Naive B cell (primary cell): Measurements from ENCODE around the gene GLE1. TPM values are rescaled to one million over a fixed set of nuclear protein-coding genes. Genes with fewer than 3 reads are reported as not detected.
A peak's percentile ranks its signal among the peaks of the same experiment; 100 is the strongest.

ENCODE experiments used
- ATAC-seq, 2 donors: fragments of 150-1000 bp; cut with Tn5 transposase; 2 replicates each; pipeline ENCODE4 v1.10.0; 2021; ENCODE audit warnings: low read depth in 2 of 2, mild to moderate bottlenecking in 2 of 2, moderate library complexity in 2 of 2
- DNase-seq: peaks from one replicate; pipeline ENCODE4 v3.0.0; 2022
- H3K27ac Mint-ChIP-seq, 6 donors: one replicate each; pipeline ENCODE4 v1.8.0; 2020 to 2022; ENCODE audit warnings: mild to moderate bottlenecking in 6 of 6, mixed read lengths in 6 of 6, moderate library complexity in 5 of 6, inconsistent platforms in 2 of 6
- H3K27me3 Mint-ChIP-seq, 3 donors: one replicate each; pipeline ENCODE4 v1.8.0; 2021 to 2022; ENCODE audit warnings: mixed read lengths in 3 of 3, mild to moderate bottlenecking in 1 of 3
- H3K36me3 Mint-ChIP-seq, 2 donors: one replicate each; pipeline ENCODE4 v1.8.0; 2020 to 2022; ENCODE audit warnings: mixed read lengths in 2 of 2, inconsistent platforms in 1 of 2, mild to moderate bottlenecking in 1 of 2
- H3K4me1 Mint-ChIP-seq, 3 donors: one replicate each; pipeline ENCODE4 v1.8.0; 2020 to 2022; ENCODE audit warnings: mixed read lengths in 3 of 3, inconsistent platforms in 1 of 3, mild to moderate bottlenecking in 1 of 3, moderate library complexity in 1 of 3
- H3K4me3 Mint-ChIP-seq, 8 donors: one replicate each; pipeline ENCODE4 v1.8.0; 2020 to 2022; ENCODE audit warnings: mild to moderate bottlenecking in 8 of 8, mixed read lengths in 8 of 8, moderate library complexity in 8 of 8, inconsistent platforms in 2 of 8
- H3K9me3 Mint-ChIP-seq, 7 donors: one replicate each; pipeline ENCODE4 v1.8.0; 2020 to 2022; ENCODE audit warnings: mixed read lengths in 7 of 7, mild to moderate bottlenecking in 5 of 7, inconsistent platforms in 2 of 7, moderate library complexity in 1 of 7
- polyA plus RNA-seq, 6 donors: library from polyadenylated mRNA; unstranded; fragments of 300-500 nt; fragmentation: Illumina TruSeq; gene quantifications; one replicate each; pipeline ENCODE4 v1.2.3, GENCODE V29; 2021; ENCODE audit warnings: low read depth in 6 of 6

The GLE1 gene
- polyA plus RNA-seq: 10 to 100 TPM; 18.8 to 34.3 (median 28.5) TPM

- Mint-ChIP-seq H3K27me3 (no peaks in the 10 kb centered on the region), H3K4me3 (peak within 1 kb of the TSS; percentile 92 to 100 (median 99)), H3K9me3 (no peaks in the 10 kb centered on the region), H3K4me1 (peaks cover 4 to 29% (median 11%) of the 10 kb centered on the region in 3 donors), H3K27ac (peak within 1 kb of the TSS; percentile 96 to 99 (median 98)), H3K36me3 (peaks cover 7 to 10% of the 10 kb centered on the region in 2 donors)
- ATAC-seq (peak; percentile 91 to 92), DNase-seq (peak; percentile 96)
Observed at GRCh38 chr9:128504485-128505413, at the start of gene GLE1. Gene GLE1, plus strand, starts transcription at chr9:128504719. Its CDS starts 87 bp downstream, at chr9:128504806.

- Mint-ChIP-seq H3K4me3 (peak overlapping the region in 7 of 8 donors; percentile 53 to 98 (median 76)), H3K9me3 (no peaks in the 10 kb centered on the region), H3K4me1 (peaks cover 12 to 20% (median 16%) of the 10 kb centered on the region in 3 donors), H3K36me3 (peaks cover 0 to 2% of the 10 kb centered on the region in 2 donors), H3K27ac (peak overlapping the region in 5 of 6 donors; percentile 2 to 93 (median 91)), H3K27me3 (peaks cover 0 to 5% (median 0%) of the 10 kb centered on the region in 3 donors)
- ATAC-seq (no peak), DNase-seq (no peak)
Observed at GRCh38 chr9:128454991-128455390, 49.5 kb upstream of the GLE1 start.

- Mint-ChIP-seq H3K9me3 (no peaks in the 10 kb centered on the region), H3K27ac (peak within 1 kb of the TSS; percentile 91 to 97 (median 94)), H3K27me3 (peaks cover 0 to 5% (median 0%) of the 10 kb centered on the region in 3 donors), H3K36me3 (peaks cover 0 to 9% of the 10 kb centered on the region in 2 donors), H3K4me1 (peaks cover 12 to 20% (median 16%) of the 10 kb centered on the region in 3 donors), H3K4me3 (peak within 1 kb of the TSS; percentile 90 to 98 (median 94))
- ATAC-seq (peak; percentile 85 to 87), DNase-seq (peak; percentile 98)
Observed at GRCh38 chr9:128455849-128456612, 48.5 kb upstream of the GLE1 start, which contains the start of gene ODF2. Gene ODF2, plus strand, starts transcription at chr9:128456006. Its CDS starts 86 bp downstream, at chr9:128456092.

- ATAC-seq: peak; percentile 41
- Mint-ChIP-seq H3K27me3 (peaks cover 0 to 5% (median 0%) of the 10 kb centered on the region in 3 donors), H3K36me3 (peaks cover 0 to 9% of the 10 kb centered on the region in 2 donors), H3K9me3 (no peaks in the 10 kb centered on the region), H3K4me3 (peak overlapping the region; percentile 90 to 98 (median 94)), H3K4me1 (peaks cover 12 to 20% (median 16%) of the 10 kb centered on the region in 3 donors), H3K27ac (peak overlapping the region; percentile 91 to 97 (median 94))
- DNase-seq: peak; percentile 60
Observed at GRCh38 chr9:128456613-128457061, 47.9 kb upstream of the GLE1 start.

GRCh38 chr9:128457207-128457606, 47.3 kb upstream of the GLE1 start:
- peaks cover 12 to 20% (median 16%) of the 10 kb centered on the region in 3 donors for H3K4me1 Mint-ChIP-seq
- H3K9me3 Mint-ChIP-seq: no peaks in the 10 kb centered on the region
- peaks cover 0 to 5% (median 0%) of the 10 kb centered on the region in 3 donors for H3K27me3 Mint-ChIP-seq
- peak overlapping the region in 3 of 6 donors; percentile 30 to 97 (median 93) for H3K27ac Mint-ChIP-seq
- H3K36me3 Mint-ChIP-seq: peaks cover 0 to 9% of the 10 kb centered on the region in 2 donors
- DNase-seq (no peak), ATAC-seq (no peak)
- H3K4me3 Mint-ChIP-seq: peak overlapping the region; percentile 85 to 98 (median 94)

- Mint-ChIP-seq H3K4me3 (peak overlapping the region in 3 of 8 donors; percentile 36 to 63 (median 44)), H3K27ac (no peak overlapping the region), H3K9me3 (no peaks in the 10 kb centered on the region), H3K27me3 (no peaks in the 10 kb centered on the region), H3K36me3 (peaks cover 0 to 9% of the 10 kb centered on the region in 2 donors), H3K4me1 (peaks cover 12 to 20% (median 16%) of the 10 kb centered on the region in 3 donors)
- DNase-seq: no peak
- ATAC-seq: no peak
Observed at GRCh38 chr9:128459011-128459410, 45.5 kb upstream of the GLE1 start.

GRCh38 chr9:128469070-128469469, 35.4 kb upstream of the GLE1 start:
- Mint-ChIP-seq H3K4me1 (peaks cover 0 to 3% (median 0%) of the 10 kb centered on the region in 3 donors), H3K4me3 (no peak overlapping the region), H3K27me3 (no peaks in the 10 kb centered on the region), H3K36me3 (peaks cover 7 to 11% of the 10 kb centered on the region in 2 donors), H3K9me3 (no peaks in the 10 kb centered on the region), H3K27ac (peak overlapping the region in 1 of 6 donors; percentile 34)
- no peak for DNase-seq
- no peak for ATAC-seq

- H3K27ac Mint-ChIP-seq: peak overlapping the region in 1 of 6 donors; percentile 51
- no peak for ATAC-seq
- no peak for DNase-seq
Observed at GRCh38 chr9:128470560-128470959, 34.0 kb upstream of the GLE1 start.

GRCh38 chr9:128473104-128473503, 31.4 kb upstream of the GLE1 start:
- no peaks in the 10 kb centered on the region for H3K27me3 Mint-ChIP-seq
- no peak for DNase-seq
- no peaks in the 10 kb centered on the region for H3K9me3 Mint-ChIP-seq
- peaks cover 20 to 21% of the 10 kb centered on the region in 2 donors for H3K36me3 Mint-ChIP-seq
- H3K27ac Mint-ChIP-seq: peak overlapping the region in 1 of 6 donors; percentile 81
- H3K4me3 Mint-ChIP-seq: no peak overlapping the region
- peaks cover 0 to 3% (median 0%) of the 10 kb centered on the region in 3 donors for H3K4me1 Mint-ChIP-seq
- no peak for ATAC-seq

More at GRCh38 chr9:128470560-128470959, 34.0 kb upstream of the GLE1 start:
- H3K36me3 Mint-ChIP-seq: peaks cover 12 to 16% of the 10 kb centered on the region in 2 donors
- H3K4me1 Mint-ChIP-seq: peaks cover 0 to 3% (median 0%) of the 10 kb centered on the region in 3 donors
- no peak overlapping the region for H3K4me3 Mint-ChIP-seq
- H3K27me3 Mint-ChIP-seq: no peaks in the 10 kb centered on the region
- H3K9me3 Mint-ChIP-seq: no peaks in the 10 kb centered on the region

GRCh38 chr9:128475867-128476266, 28.7 kb upstream of the GLE1 start:
- Mint-ChIP-seq H3K36me3 (peaks cover 32% of the 10 kb centered on the region in 2 donors), H3K9me3 (no peaks in the 10 kb centered on the region), H3K27me3 (no peaks in the 10 kb centered on the region), H3K4me1 (peaks cover 0 to 8% (median 3%) of the 10 kb centered on the region in 3 donors), H3K27ac (peak overlapping the region in 1 of 6 donors; percentile 42), H3K4me3 (no peak overlapping the region)
- ATAC-seq: no peak
- no peak for DNase-seq

- Mint-ChIP-seq H3K4me1 (peaks cover 0 to 8% (median 0%) of the 10 kb centered on the region in 3 donors), H3K27ac (no peak overlapping the region)
- DNase-seq: no peak
Observed at GRCh38 chr9:128479262-128479661, 25.3 kb upstream of the GLE1 start.

GRCh38 chr9:128481561-128481960, 23.0 kb upstream of the GLE1 start:
- no peaks in the 10 kb centered on the region for H3K9me3 Mint-ChIP-seq
- no peaks in the 10 kb centered on the region for H3K27me3 Mint-ChIP-seq
- no peak overlapping the region for H3K27ac Mint-ChIP-seq
- peaks cover 20 to 50% of the 10 kb centered on the region in 2 donors for H3K36me3 Mint-ChIP-seq
- H3K4me1 Mint-ChIP-seq: peaks cover 0 to 8% (median 0%) of the 10 kb centered on the region in 3 donors
- no peak overlapping the region for H3K4me3 Mint-ChIP-seq
- no peak for DNase-seq
- ATAC-seq: no peak

More at GRCh38 chr9:128479262-128479661, 25.3 kb upstream of the GLE1 start:
- H3K36me3 Mint-ChIP-seq: peaks cover 34 to 44% of the 10 kb centered on the region in 2 donors
- H3K9me3 Mint-ChIP-seq: no peaks in the 10 kb centered on the region
- H3K27me3 Mint-ChIP-seq: no peaks in the 10 kb centered on the region
- no peak for ATAC-seq
- H3K4me3 Mint-ChIP-seq: no peak overlapping the region
